ENCODE data around the gene GGNBP2.
A peak's percentile ranks its signal among the peaks of the same experiment; 100 is the strongest.
"Not testable (repeated sequence)": the region's sequence is repeated elsewhere in the genome, so short reads cannot be mapped to it uniquely, and the experiment has no call there.

The GGNBP2 gene

DNA sequence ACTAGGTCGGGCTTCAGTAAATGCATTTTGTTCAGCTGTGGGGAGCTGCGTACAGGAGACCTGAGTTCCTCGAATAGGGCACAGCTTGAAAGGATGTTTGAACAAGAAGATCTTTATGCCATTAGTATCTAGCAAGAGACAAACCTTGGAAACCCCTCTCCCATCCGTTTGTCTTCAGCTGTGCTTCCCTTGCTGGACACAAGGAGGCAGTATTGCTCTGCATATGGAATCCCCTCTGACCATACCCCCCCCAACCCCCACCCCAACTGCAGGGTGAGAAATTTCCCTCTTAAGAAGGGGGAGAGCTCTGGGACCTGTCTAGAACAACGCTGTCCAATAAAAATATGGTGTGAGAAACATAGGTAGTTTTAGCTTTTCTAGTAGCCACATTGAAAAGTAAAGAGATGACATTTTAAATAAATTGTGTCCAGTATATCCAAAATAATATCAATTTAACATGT, 58.2 kb downstream of the GGNBP2 start:
- DNase-seq: peak; percentile 50

DNA sequence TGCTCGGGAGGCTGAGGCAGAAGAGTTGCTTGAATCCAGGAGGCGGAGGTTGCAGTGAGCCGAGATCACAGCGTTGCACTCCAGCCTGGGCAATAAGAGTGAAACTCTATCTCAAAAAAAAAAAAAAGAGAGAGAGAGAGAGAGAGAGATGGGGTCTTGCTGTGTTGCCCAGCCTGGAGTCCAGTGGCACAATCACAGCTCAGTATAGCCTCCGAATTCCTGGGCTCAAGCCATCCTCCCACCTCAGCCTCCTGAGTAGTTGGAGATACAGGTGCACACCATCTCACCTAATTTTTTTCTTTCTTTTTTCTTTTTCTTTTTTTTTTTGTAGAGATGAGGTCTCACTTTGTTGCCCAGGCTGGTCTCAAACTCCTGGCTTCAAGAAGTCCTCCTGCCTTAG, 60.3 kb downstream of the GGNBP2 start:
- not testable (repeated sequence) for DNase-seq

- DNase-seq: no peak
Observed at GRCh38 chr17:36608280-36608679, 63.6 kb downstream of the GGNBP2 start.

GRCh38 chr17:36608794-36609497, 64.2 kb downstream of the GGNBP2 start:
- DNase-seq: peak; percentile 38

DNA sequence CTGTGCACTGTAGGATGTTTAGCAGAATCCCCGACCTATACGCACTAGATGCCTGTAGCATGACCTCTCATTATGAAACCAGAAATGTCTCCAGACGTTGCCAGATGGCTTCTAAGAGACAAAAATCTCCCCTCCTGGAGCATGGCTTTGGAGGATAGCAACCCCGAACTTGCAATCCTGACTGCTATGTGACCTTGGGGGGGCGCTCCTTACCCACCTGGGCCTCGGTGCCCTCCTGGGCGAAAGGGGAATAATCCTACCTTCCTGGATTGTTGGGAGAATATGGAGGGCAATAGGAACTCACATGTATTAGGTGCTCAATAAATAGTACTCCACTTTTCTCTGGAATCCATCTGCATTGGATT, 64.8 kb downstream of the GGNBP2 start:
- no peak for DNase-seq

DNA sequence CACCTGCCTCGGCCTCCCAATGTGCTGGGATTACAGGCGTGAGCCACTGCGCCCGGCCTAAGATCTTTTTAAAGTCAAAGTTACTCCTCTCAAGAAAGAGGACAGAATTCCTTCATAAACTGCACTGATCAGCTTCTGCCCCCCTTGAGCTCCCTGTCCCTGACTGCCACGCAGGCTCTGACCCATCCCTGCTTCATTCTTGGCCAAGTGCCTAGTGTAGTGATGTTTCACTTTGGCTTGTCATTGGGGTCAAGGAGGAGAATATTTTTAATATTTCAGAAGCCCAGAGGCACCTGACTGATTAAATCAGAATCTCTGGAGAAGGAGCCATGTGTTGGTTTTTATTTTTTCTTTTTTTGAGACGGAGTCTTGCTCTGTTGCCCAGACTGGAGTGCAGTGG, 65.8 kb downstream of the GGNBP2 start:
- DNase-seq: no peak

DNA sequence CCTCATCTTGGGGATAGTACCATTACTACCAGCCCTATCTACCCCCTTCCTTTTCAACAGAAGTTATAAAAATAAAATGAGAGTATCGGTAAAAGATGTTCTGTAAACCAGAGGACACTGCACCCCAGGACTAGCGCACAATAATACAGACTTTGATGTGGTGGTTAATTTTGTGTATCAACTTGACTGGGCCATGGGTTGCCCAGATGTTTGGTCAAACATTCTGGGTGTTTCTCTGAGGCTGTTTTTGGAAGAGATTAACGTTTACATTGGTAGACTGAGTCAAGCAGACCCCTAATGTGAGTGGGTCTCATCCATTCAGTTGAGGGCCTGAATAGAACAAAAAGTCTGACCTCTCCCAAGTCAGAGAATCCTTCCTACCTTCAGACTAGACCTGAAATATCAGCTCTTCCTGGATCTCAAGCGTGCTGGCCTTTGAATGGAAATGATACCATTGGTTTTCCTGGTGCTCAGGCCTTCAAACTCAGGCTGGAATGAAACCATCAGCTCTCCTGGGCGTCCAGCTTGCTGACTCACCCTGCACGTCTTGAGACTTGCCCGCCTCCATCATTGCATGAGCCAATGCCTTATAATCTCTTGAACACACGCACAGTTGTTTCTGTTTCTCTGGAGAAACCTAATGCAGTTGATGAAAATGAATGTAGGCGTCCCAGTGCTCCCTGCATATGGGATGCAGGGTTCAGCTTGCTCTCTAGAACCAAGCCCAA, 66.8 kb downstream of the GGNBP2 start:
- no peak for DNase-seq

GRCh38 chr17:36612323-36612722, 67.6 kb downstream of the GGNBP2 start:
- no peak for DNase-seq

GRCh38 chr17:36613155-36613554, 68.4 kb downstream of the GGNBP2 start:
- no peak for DNase-seq

DNA sequence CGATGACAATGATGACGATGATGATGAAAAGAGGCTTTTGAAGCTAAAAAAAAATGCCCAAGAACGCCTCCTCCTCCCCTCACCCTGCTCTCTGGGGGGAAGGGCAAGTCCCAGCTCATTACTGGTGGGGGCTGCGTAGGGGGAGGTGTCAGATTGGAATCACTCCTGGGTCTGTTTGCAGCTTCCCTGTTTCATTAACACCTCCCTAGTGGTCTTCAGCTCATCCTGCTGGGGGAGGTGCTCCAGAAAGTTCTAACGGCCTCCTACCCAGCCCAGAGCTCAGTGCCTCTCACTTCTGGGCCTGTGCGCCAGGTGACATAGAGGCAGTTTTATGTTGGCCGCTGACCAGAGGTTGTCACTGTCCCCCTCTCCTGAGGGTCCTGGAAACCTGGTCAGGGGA, 69.4 kb downstream of the GGNBP2 start:
- DNase-seq: no peak

DNA sequence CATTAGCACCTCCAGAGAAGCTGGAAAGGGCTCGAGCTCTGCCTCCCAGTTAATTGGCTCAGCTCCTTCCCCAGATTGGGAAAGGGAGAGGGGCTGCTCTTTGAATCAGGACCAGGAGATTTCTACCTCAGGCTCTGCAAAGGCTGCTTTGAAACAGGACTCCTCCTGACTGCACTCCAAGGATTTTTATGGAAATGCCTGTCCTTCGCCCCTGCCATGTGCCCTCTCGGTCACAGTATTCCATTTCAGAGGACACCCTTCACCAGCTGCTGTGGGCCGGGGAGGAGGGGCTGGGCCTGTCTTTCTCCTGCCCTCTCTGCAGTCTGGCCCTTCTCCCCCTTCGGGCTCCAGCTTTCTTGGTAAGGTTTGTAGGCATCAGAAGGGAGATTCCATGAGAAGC, 70.2 kb downstream of the GGNBP2 start:
- no peak for DNase-seq

DNA sequence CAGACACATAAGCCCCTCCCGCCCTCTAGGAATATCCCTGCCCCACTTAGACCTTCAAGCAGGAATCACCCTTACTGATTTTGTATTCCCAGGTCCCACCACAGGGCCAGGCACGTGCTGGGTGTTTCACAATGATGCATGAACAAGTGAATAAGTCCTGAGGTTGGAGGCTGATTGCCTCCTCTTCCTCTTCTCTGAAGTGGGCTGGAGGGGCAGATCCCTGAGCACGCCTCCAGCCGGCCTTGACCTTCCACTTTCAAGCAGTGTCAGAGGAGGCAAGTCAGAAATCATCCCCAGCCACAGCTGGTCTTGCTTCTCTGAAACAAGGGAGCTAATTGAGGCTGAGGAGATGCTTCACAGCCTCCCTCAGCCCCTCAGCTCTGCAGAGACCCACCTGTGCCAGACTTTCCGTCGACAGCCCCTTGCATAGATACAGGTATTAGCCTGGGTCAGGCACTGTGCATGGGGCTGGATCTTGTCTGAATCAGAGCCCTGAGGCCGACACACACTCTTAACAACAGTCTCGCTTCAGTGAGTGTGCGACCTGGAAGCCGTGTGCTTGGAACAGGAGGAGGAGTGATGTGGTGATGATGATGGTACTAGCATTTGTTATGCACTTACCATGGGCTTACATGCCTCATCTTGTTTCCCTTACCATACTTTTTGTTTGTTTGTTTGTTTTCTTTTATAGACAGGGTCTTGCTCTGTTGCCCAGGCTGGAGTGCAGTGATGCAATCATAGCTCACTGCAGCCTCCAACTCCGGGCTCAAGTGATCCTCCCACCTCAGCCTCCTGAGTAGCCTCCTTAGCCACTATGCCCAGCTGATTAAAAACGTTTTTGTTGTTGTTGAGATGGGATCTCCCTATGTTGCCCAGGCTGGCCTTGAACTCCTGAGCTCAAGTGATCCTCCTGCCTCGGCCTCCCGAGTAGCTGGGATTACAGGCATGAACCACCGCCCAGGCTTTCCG, 71.6 kb downstream of the GGNBP2 start:
- DNase-seq: peak; percentile 12

DNA sequence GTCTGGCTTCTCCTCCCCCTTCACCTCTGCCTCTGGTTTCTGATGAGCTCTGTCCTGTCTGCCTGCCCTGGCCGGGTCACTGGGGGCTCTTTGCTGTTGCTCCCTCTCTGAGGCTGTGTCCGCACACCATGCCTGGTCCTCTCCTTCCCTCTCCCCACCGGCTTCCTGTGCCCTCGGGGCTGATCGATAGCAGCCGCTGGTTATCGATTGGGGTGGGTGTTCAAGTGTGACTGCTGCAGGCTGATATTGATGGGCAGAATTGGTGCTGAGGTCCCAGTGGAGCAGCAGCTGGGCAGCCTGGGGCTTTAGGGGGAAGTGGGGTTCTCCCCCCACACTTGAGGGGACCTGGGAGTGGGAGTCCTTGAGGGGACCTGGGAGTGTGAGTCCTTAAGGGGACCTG, 73.1 kb downstream of the GGNBP2 start:
- no peak for DNase-seq

DNA sequence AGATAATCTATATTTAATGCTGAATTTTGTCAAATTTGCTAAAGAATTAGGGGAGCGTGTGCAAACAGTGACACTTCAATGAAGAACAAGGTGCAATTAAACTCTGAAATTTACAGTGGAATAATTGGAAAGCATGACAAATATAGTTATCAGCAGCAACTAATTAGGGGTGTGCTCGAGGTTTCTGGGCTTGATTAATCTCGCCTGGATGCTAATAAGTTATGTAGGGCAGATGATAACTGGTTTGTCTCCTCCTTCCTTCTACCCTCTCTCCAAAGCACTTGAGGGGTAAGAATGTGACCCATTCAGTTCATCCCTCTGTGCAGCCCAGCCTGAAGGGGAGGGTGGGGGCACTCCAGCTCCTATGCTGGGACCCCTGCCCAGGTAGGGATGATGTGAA, 78.6 kb downstream of the GGNBP2 start:
- DNase-seq: no peak

GRCh38 chr17:36625188-36625587, 80.5 kb downstream of the GGNBP2 start:
- no peak for DNase-seq

GRCh38 chr17:36627101-36627500, 82.4 kb downstream of the GGNBP2 start:
- no peak for DNase-seq

- DNase-seq: no peak
Observed at GRCh38 chr17:36628576-36628975, 83.9 kb downstream of the GGNBP2 start.

GRCh38 chr17:36629252-36629847, 84.6 kb downstream of the GGNBP2 start:
- peak; percentile 36 for DNase-seq

- DNase-seq: no peak
Observed at GRCh38 chr17:36629970-36630502, 85.3 kb downstream of the GGNBP2 start.

DNA sequence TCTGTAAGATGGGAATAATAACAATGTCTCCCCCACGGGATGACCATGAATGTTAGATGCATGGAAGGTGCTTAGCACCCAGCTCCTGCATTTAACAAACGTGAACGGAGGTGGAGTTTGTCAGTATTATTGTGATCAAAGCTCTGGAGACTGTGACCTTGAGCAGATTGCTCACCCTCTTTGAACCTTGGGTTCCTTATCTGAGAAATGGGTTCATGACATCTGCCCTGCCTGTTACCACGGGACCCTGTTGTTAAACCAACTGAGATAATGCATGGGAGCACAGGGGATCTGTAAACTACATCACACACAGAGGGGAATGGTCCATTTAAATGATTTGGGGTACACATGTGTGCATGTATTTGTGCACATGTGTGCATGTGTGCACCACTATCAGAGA, 86.3 kb downstream of the GGNBP2 start:
- no peak for DNase-seq

GRCh38 chr17:36632916-36633771, 88.4 kb downstream of the GGNBP2 start:
- DNase-seq: no peak
